Thyroid gland (tissue), 4 donors: Measurements from ENCODE around the gene DDX18. TPM values are rescaled to one million over a fixed set of nuclear protein-coding genes. Genes with fewer than 3 reads are reported as not detected.
A peak's percentile ranks its signal among the peaks of the same experiment; 100 is the strongest.
"Not testable (repeated sequence)": the region's sequence is repeated elsewhere in the genome, so short reads cannot be mapped to it uniquely, and the experiment has no call there.

Experiments used
- DNase-seq, 2 donors: peaks; one replicate each; pipeline ENCODE4 v3.0.0-alpha.2; 2019
- H3K27ac ChIP-seq, 3 donors: fragments of 200-600 bp; sonication (generic); 1 replicate in 2 of 3; 2 replicates in 1 of 3; pipeline ENCODE4 v1.5.1; 2016 to 2019; ENCODE audit warnings: mild to moderate bottlenecking in 1 of 3, moderate library complexity in 1 of 3
- H3K27me3 ChIP-seq: fragments of 200-600 bp; sonication (generic); one replicate; pipeline ENCODE4 v1.5.1; 2019
- H3K36me3 ChIP-seq, 2 donors: fragments of 200-600 bp; sonication (generic); one replicate each; pipeline ENCODE4 v1.5.1; 2016 to 2019
- H3K4me1 ChIP-seq, 2 donors: fragments of 200-600 bp; sonication (generic); one replicate each; pipeline ENCODE4 v1.5.1; 2017 to 2019
- H3K4me3 ChIP-seq, 3 donors: fragments of 200-600 bp; sonication (generic); replicated peaks in 1 of 3; 1 replicate in 2 of 3; 2 replicates in 1 of 3; pipeline ENCODE4 v1.5.1; 2016; ENCODE audit warnings: mild to moderate bottlenecking in 1 of 3
- H3K9me3 ChIP-seq: fragments of 200-600 bp; sonication (generic); one replicate; pipeline ENCODE4 v1.5.1; 2017
- POLR2A ChIP-seq, 2 donors: fragments of 450-650 bp; IDR thresholded peaks; one replicate each; pipeline ENCODE4 v1.6.1; 2017; ENCODE audit warnings: antibody characterized with exemption in 2 of 2, mild to moderate bottlenecking in 2 of 2, moderate library complexity in 1 of 2
- WGBS, 2 donors: methylation state at CpG; one replicate each; pipeline ENCODE4 v1.1.5; 2017; 5-methylcytosine and 5-hydroxymethylcytosine counted together
- intact Hi-C: fragments of 100-400 bp; cut with DNase I; formaldehyde crosslinking; loops from one replicate; pipeline ENCODE4 v1.15.1; 2023
- total RNA-seq, 4 donors: library from RNA; depleted of rRNA; stranded (reverse); fragments of >200 nt; gene quantifications; one replicate each; pipeline ENCODE4 v1.2.3, GENCODE V29; 2016
- TF ChIP-seq, protein P1 (sequence below), 6 experiments: fragments of 200-600 bp in 3 of 6; fragments of 450-650 bp in 3 of 6; sonication (generic) in 3 of 6; IDR thresholded peaks; one replicate each; pipeline ENCODE4 v1.5.1; 2016 to 2019; ENCODE audit warnings: antibody characterized with exemption in 6 of 6, mild to moderate bottlenecking in 2 of 6, inconsistent platforms in 1 of 6, moderate library complexity in 1 of 6

Gene DDX18
- total RNA-seq, 4 donors from 2014 or later: 47.6 to 65.6 (median 49.0) TPM

DNA sequence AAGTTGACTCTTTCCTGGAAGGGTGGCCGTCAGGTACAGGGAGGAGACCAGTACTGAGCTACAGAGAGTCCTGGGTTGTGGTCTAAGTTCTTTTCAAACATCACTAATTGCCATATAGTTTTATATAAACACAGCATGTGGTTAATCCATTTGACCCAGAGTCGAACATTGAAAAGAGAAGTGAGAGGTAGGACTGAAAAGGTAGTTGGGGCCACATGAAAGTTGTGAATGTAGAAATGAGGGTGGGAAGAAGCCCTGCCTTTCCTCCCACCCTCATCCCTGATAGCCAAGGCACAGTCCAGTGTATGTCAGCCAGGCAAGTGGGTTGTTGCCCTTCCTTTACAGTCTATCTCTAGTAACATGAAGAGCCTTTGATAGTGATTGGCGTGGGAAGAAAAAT, 4.4 kb downstream of the DDX18 start:
- no peak for DNase-seq
- 96 to 97% methylated on average over 3 of the region's 3 CpGs for WGBS, 2 donors
- Histone ChIP-seq H3K36me3 (peaks cover 40 to 55% of the 10 kb centered on the region in 2 donors), H3K4me1 (peaks cover 10 to 17% of the 10 kb centered on the region in 2 donors), H3K27me3 (no peaks in the 10 kb centered on the region), H3K9me3 (no peaks in the 10 kb centered on the region), H3K27ac (no peak overlapping the region), H3K4me3 (no peak overlapping the region)
- TF ChIP-seq, protein P1, sequence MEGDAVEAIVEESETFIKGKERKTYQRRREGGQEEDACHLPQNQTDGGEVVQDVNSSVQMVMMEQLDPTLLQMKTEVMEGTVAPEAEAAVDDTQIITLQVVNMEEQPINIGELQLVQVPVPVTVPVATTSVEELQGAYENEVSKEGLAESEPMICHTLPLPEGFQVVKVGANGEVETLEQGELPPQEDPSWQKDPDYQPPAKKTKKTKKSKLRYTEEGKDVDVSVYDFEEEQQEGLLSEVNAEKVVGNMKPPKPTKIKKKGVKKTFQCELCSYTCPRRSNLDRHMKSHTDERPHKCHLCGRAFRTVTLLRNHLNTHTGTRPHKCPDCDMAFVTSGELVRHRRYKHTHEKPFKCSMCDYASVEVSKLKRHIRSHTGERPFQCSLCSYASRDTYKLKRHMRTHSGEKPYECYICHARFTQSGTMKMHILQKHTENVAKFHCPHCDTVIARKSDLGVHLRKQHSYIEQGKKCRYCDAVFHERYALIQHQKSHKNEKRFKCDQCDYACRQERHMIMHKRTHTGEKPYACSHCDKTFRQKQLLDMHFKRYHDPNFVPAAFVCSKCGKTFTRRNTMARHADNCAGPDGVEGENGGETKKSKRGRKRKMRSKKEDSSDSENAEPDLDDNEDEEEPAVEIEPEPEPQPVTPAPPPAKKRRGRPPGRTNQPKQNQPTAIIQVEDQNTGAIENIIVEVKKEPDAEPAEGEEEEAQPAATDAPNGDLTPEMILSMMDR (IDR thresholded peaks at IDR 0.05): no peak
- no peak for TF ChIP-seq POLR2A (IDR thresholded peaks at IDR 0.05)
- intact Hi-C loops: no loop called here

DNA sequence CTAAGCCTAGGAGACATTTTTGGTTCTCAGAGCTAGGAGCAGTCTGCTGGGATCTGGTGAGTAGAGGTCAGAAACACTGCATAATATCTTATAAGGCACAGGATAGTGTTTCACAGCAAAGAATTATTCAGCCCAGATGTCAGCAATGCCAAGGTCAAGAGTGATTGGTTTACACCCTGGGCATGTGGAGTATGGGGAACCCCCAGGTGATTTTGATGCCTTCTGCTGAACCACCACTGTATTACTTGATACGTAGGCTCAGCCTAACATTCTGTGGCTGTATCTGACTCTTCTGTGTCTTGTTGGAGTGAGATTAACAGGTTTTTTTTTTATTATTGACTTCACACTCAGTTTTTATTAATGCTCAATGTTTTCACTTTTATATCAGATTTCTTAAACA, 6.0 kb downstream of the DDX18 start:
- peaks cover 52 to 70% of the 10 kb centered on the region in 2 donors for H3K36me3 ChIP-seq
- WGBS, 2 donors: 86 to 95% methylated on average over 1 of the region's 1 CpG

DNA sequence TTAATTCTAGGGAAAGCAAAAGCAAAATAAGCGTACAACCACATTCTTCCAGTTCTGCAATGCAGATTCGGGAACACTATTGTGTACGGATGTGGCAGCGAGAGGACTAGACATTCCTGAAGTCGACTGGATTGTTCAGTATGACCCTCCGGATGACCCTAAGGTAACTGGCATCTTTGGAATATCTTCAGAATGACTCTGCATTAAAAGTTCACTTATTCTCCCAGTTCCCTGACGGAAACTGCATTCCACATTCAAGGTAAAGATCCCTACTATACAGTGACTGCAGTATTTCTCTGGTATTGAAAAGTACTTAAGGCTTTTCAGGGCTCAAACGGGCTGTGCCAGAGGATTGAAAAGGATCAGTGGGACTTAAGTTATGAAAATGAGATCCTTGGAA, 10.9 kb downstream of the DDX18 start:
- no peak for DNase-seq

More for the DNA sequence above, 6.0 kb downstream of the DDX18 start:
- no peaks in the 10 kb centered on the region for H3K9me3 ChIP-seq
- DNase-seq: no peak
- intact Hi-C loops: no loop called here
- H3K27ac ChIP-seq: peak overlapping the region in 1 of 3 donors; percentile 24
- no peak overlapping the region for H3K4me3 ChIP-seq
- H3K27me3 ChIP-seq: no peaks in the 10 kb centered on the region
- peaks cover 7 to 13% of the 10 kb centered on the region in 2 donors for H3K4me1 ChIP-seq
- TF ChIP-seq, protein P1 (IDR thresholded peaks at IDR 0.05): no peak
- TF ChIP-seq POLR2A (IDR thresholded peaks at IDR 0.05): no peak

DNA sequence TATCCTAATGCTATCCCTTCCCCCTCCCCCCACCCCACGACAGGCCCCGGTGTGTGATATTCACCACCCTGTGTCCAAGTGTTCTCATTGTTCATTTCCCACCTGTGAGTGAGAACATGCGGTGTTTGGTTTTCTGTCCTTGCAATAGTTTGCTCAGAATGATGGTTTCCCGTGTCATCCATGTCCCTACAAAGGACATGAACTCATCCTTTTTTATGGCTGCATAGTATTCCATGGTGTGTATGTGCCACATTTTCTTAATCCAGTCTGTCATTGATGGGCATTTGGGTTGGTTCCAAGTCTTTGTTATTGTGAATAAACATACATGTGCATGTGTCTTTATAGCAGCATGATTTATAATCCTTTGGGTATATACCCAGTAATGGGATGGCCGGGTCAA, 13.0 kb downstream of the DDX18 start:
- H3K9me3 ChIP-seq, H3K4me3 ChIP-seq, H3K27ac ChIP-seq, H3K27me3 ChIP-seq, intact Hi-C loops, H3K4me1 ChIP-seq, DNase-seq: not testable (repeated sequence)
- H3K36me3 ChIP-seq: peaks cover 58 to 76% of the 10 kb centered on the region in 2 donors
- 97 to 98% methylated on average over 5 of the region's 5 CpGs for WGBS, 2 donors

More for the DNA sequence above, 10.9 kb downstream of the DDX18 start:
- WGBS, 2 donors: 80 to 93% methylated on average over 8 of the region's 8 CpGs
- Histone ChIP-seq H3K4me1 (no peaks in the 10 kb centered on the region), H3K27ac (no peak overlapping the region), H3K27me3 (no peaks in the 10 kb centered on the region), H3K36me3 (peaks cover 73 to 92% of the 10 kb centered on the region in 2 donors), H3K4me3 (no peak overlapping the region), H3K9me3 (no peaks in the 10 kb centered on the region)
- intact Hi-C loops: no loop called here
- TF ChIP-seq POLR2A (IDR thresholded peaks at IDR 0.05): no peak
- TF ChIP-seq, protein P1 (IDR thresholded peaks at IDR 0.05): no peak

DNA sequence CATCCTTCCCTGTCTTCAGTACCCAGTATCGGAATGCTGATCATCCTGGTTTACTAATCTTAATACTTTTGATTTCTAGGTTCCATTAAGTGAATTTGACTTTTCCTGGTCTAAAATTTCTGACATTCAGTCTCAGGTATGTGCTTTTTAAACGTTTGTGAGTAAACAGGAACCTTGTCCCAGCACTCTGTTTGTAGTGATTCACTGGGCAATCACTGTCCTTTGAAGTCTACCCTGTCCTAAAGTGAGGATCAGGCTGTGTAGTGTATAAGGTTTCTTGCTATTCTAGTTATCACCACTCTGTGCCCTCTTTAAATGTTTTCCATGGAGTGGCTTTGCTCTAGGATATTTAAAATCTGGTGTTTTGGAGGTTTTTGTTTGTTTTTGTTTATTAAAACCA, 14.4 kb downstream of the DDX18 start:
- Histone ChIP-seq H3K9me3 (no peaks in the 10 kb centered on the region), H3K27me3 (no peaks in the 10 kb centered on the region), H3K36me3 (peaks cover 51 to 64% of the 10 kb centered on the region in 2 donors), H3K4me3 (no peak overlapping the region), H3K4me1 (no peaks in the 10 kb centered on the region), H3K27ac (no peak overlapping the region)
- no peak for DNase-seq
- intact Hi-C loops: no loop called here
- TF ChIP-seq, protein P1 (IDR thresholded peaks at IDR 0.05): no peak
- no peak for TF ChIP-seq POLR2A (IDR thresholded peaks at IDR 0.05)
- WGBS, 2 donors: 80 to 90% methylated on average over 2 of the region's 2 CpGs

DNA sequence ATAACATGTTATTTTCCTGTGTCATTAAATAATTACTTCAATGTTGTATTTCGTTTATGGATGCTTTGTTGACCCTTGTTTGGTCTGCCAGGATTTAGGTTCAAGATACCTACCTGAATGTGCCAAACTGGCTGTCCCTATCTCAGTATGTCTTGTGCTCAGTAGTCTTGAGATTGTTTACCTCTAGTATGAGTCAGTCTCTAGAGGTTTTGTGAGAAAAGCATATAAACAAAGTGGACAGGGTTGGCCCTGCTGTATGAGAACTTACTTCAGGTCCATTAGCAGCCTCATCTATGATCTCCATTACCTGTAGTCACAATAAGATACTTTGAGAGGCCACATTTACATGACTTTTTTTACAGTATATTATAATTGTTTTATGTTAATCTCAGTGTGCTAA, 17.8 kb downstream of the DDX18 start:
- Histone ChIP-seq H3K36me3 (peaks cover 21 to 31% of the 10 kb centered on the region in 2 donors), H3K4me1 (peaks cover 0 to 9% of the 10 kb centered on the region in 2 donors), H3K27me3 (no peaks in the 10 kb centered on the region), H3K9me3 (no peaks in the 10 kb centered on the region), H3K4me3 (no peak overlapping the region), H3K27ac (no peak overlapping the region)
- 90% methylated on average over 1 of the region's 1 CpG for WGBS, 2 donors
- intact Hi-C loops: no loop called here
- TF ChIP-seq, protein P1 (IDR thresholded peaks at IDR 0.05): no peak
- TF ChIP-seq POLR2A (IDR thresholded peaks at IDR 0.05): no peak
- no peak for DNase-seq
